ENCODE data around the gene LRPAP1.

Gene LRPAP1

DNA sequence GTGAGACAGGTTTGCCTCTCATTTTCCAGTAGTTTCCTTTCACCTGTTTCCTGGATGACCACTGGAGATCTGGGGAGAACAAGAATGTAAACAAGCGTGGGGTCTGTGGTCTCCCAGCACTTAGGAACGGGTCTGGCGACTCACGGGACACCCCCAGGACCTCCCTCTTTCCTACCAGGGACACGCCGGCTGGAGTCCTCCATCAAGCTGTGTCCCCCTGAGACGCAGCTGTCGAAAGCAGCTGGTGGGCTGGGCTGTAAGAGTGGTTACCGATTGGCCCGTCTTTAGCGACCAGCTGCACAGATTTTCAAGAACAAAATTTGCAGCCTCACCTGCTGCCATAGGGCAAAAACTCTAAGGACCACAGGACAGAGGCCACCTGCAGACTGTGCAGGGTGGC, 11.9 kb downstream of the LRPAP1 start:
- no peak overlapping the region for H3K4me3 ChIP-seq
- no peak overlapping the region for H3K27ac ChIP-seq
- TF ChIP-seq, protein P1, sequence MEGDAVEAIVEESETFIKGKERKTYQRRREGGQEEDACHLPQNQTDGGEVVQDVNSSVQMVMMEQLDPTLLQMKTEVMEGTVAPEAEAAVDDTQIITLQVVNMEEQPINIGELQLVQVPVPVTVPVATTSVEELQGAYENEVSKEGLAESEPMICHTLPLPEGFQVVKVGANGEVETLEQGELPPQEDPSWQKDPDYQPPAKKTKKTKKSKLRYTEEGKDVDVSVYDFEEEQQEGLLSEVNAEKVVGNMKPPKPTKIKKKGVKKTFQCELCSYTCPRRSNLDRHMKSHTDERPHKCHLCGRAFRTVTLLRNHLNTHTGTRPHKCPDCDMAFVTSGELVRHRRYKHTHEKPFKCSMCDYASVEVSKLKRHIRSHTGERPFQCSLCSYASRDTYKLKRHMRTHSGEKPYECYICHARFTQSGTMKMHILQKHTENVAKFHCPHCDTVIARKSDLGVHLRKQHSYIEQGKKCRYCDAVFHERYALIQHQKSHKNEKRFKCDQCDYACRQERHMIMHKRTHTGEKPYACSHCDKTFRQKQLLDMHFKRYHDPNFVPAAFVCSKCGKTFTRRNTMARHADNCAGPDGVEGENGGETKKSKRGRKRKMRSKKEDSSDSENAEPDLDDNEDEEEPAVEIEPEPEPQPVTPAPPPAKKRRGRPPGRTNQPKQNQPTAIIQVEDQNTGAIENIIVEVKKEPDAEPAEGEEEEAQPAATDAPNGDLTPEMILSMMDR (IDR thresholded peaks at IDR 0.05), result no peak
- no peak for DNase-seq (ENCODE audit: low spot score)

DNA sequence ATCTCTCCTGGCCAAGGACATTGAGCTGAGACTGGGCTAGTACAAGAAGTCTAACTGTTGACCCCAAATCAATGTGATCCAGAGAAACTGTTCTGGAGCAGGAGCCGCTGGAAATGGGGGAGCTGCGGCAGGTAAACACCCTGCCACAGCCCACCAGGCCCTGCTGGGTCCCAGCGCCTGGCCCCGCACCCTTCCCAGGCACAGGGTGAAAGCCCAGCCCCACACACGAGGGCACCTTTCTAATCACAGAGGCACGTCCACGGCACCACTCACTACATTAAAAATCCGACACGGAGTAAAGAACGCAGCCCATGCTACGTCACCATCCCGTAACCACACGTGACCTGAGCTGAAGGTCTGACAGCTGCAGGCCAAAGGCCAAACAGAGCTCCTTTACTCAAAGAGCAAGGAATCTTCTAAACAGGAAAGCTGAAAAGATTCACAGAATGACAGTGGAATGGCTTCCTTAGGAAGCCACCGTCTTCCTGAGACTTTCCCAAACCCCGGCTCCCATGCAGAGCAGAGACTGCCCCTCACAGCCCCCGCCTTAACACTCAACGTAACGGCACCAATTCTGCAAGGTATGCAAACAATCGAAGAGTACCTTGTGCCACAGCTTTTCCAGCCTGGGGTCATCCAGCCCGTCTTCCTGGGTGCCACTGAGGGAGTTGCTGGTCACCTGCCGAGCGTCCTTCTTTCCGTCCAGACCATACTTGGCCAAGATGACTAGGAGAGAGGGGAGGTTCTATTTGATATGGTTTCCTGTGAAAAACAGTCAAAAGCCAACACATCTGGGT, 12.6 kb downstream of the LRPAP1 start:
- Histone ChIP-seq H3K27ac (no peak overlapping the region), H3K4me3 (no peak overlapping the region)
- TF ChIP-seq, protein P1 (IDR thresholded peaks at IDR 0.05), result no peak
- DNase-seq (ENCODE audit: low spot score), result no peak

DNA sequence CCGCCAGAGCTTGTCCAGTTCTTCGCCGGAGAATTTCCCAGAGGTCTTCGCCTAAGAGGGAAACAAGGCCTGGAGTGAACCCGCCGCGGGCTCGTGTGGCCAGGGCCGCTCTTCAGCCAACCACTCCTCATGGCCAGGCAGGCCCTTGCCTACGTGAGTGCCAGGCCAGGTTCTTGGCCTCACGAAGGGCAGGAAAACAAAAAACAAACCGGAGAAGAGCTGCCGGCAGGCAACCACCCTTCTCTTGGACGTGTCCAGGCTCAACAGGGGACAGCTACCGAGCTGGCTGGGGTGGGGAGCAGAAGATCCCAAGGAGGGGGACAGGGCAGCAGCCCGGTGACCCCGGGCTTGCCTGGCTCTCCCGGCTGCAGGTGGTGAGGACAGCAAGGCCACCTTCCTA, 13.3 kb downstream of the LRPAP1 start:
- Histone ChIP-seq H3K4me3 (no peak overlapping the region), H3K27ac (no peak overlapping the region)
- DNase-seq (ENCODE audit: low spot score), result no peak
- TF ChIP-seq, protein P1 (IDR thresholded peaks at IDR 0.05), result no peak

DNA sequence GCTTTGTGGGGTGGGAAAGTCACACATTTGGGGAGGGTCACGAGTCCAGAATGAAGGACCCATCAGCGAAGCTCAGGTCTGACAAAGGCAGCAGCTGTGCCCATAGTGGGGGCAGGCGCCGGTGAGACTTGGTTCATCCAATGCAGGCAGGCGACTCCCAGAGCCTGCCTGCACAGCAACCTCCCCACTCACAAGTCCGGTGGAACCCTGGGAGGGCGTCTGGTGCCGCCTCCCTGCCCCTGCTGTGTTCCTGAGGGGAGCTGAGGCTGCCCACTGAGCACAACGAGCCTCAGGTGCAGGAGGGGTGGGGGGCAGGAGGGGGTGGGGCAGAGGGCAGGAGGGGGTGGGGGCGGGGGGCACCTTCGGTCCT, 13.7 kb downstream of the LRPAP1 start:
- TF ChIP-seq, protein P1 (IDR thresholded peaks at IDR 0.05), result no peak
- DNase-seq (ENCODE audit: low spot score), result no peak
- Histone ChIP-seq H3K27ac (no peak overlapping the region), H3K4me3 (no peak overlapping the region)

DNA sequence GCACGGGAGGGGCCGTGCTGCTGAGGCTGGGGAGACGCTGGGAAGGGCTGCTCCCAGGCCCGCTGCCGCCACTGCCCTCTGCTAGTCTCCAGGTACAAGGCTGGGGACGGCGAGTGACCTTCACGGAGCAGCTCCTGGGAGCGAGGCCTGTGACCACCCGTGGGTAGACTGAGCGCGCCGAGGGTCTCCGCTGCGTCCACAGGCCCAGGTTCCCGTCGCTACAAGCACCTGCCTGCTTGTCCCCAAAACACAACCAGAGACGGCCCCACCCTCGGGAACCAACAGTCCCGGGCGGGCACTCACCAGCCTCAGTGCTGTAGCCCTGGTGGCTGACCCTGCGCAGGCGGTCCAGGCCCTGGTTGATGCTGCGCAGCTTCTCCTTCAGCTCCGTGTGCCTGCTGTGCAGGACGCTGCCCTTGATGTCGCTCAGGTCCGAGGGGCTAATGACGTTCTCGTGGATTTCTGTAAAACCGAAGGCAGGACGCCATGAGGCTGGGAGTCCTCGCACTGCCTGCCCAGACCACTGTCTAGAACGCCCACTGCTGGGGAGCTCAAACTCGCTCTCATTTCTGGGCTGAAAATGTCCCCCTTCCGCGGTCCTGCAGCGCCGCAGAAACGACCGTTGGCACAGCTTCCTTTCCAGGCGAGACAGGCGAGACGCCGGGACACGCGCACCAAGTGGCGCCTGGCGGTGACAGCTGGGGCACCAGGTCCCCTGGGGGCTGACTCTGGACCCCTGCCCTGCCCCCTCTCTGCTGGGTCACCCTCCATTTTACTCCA, 14.3 kb downstream of the LRPAP1 start:
- DNase-seq (ENCODE audit: low spot score), result no peak
- TF ChIP-seq, protein P1 (IDR thresholded peaks at IDR 0.05), result no peak
- H3K4me3 ChIP-seq, result no peak overlapping the region
- H3K27ac ChIP-seq, result no peak overlapping the region

DNA sequence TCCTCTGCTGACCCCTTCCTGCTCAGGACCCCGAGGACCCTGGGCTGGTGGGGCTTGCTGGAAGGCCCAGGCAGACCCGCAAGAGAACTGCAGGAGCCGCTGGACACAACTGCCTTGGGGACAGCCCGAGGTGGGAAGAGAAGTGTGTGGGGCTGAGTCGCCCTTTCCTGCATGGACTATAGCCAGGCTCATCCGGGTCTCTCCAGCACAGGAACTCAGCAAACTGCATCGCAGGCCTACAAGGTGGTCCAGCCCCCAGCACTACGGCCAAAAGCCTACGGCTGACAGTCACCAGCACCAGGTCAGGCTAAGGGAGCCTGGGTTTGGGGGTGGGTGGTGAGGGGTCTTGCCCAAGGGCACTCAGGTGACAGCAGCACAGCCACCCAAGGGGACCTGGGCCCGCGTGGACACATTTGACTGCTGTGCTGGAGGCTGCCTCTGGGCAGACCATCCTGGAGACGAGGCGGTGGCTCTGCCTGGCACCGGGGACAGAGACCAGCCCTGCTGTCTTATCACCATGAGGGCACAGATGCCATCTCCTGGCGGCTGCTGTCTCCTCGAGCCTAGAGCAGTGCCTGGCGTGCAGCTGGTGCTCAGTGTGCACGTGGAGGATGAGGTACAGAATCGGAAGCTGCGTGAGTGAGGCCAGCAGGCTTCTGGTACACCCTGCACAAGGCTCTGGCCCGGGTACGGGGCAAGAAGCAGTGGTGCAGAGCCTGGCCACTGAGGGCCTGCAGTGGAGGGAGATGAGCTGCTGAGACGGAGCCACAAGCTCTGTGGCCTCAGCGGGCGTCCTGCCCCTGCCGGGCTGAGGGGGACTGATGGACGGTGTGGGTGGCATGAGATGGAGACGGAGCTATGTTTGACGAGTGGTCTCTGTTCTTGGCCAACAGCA, 15.1 kb downstream of the LRPAP1 start:
- H3K4me3 ChIP-seq, result no peak overlapping the region
- no peak for DNase-seq (ENCODE audit: low spot score)
- no peak overlapping the region for H3K27ac ChIP-seq
- TF ChIP-seq, protein P1 (IDR thresholded peaks at IDR 0.05), result no peak

Data from coronary artery (tissue), 2 donors.